PFSK-1 (cell line): ENCODE results near the gene TDG.

Experiments used
- FOXP2 ChIP-seq: optimal IDR thresholded peaks from 2 replicates; pipeline ENCODE3; 2011; ENCODE audit warnings: borderline replicate concordance, control low read depth, inconsistent platforms; ENCODE audit not compliant: insufficient read depth; ENCODE audit errors: extremely low read length, extremely low read depth
- POLR2AphosphoS5 ChIP-seq: IDR thresholded peaks from 2 replicates; pipeline ENCODE4 v1.6.1; 2012; ENCODE audit warnings: low read depth, mild to moderate bottlenecking, control low read depth, low read length, moderate library complexity
- SIN3A ChIP-seq: IDR thresholded peaks from 2 replicates; pipeline ENCODE4 v1.6.1; 2012; ENCODE audit warnings: mild to moderate bottlenecking, low read length, moderate library complexity, borderline replicate concordance; ENCODE audit not compliant: insufficient read depth
- TAF1 ChIP-seq: IDR thresholded peaks from 2 replicates; pipeline ENCODE4 v1.6.1; 2012; ENCODE audit warnings: low read length, control low read depth, borderline replicate concordance; ENCODE audit not compliant: insufficient read depth
- TF ChIP-seq, protein P1 (sequence below), 2 experiments: IDR thresholded peaks; 2 replicates each; pipeline versions ENCODE4 v1.6.1 to v1.8.0; 2011 to 2012; ENCODE audit warnings: low read depth in 2 of 2, low read length in 2 of 2, control low read depth in 1 of 2, inconsistent platforms in 1 of 2, mild to moderate bottlenecking in 1 of 2, moderate library complexity in 1 of 2; ENCODE audit not compliant: insufficient read depth in 1 of 2

Gene TDG

GRCh38 chr12:103933237-103933636 lies 32.4 kb upstream of the TDG start:
- TF ChIP-seq FOXP2 = no peak
- TF ChIP-seq TAF1 = no peak
- TF ChIP-seq SIN3A = no peak
- TF ChIP-seq POLR2AphosphoS5 = no peak
- TF ChIP-seq, protein P1, sequence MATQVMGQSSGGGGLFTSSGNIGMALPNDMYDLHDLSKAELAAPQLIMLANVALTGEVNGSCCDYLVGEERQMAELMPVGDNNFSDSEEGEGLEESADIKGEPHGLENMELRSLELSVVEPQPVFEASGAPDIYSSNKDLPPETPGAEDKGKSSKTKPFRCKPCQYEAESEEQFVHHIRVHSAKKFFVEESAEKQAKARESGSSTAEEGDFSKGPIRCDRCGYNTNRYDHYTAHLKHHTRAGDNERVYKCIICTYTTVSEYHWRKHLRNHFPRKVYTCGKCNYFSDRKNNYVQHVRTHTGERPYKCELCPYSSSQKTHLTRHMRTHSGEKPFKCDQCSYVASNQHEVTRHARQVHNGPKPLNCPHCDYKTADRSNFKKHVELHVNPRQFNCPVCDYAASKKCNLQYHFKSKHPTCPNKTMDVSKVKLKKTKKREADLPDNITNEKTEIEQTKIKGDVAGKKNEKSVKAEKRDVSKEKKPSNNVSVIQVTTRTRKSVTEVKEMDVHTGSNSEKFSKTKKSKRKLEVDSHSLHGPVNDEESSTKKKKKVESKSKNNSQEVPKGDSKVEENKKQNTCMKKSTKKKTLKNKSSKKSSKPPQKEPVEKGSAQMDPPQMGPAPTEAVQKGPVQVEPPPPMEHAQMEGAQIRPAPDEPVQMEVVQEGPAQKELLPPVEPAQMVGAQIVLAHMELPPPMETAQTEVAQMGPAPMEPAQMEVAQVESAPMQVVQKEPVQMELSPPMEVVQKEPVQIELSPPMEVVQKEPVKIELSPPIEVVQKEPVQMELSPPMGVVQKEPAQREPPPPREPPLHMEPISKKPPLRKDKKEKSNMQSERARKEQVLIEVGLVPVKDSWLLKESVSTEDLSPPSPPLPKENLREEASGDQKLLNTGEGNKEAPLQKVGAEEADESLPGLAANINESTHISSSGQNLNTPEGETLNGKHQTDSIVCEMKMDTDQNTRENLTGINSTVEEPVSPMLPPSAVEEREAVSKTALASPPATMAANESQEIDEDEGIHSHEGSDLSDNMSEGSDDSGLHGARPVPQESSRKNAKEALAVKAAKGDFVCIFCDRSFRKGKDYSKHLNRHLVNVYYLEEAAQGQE (IDR thresholded peaks at IDR 0.05; ENCODE audit: insufficient read depth in 1 of 2, low read depth in 2 of 2, low read length in 2 of 2) = no peak

- TF ChIP-seq TAF1 = no peak
- no peak for TF ChIP-seq POLR2AphosphoS5
- TF ChIP-seq FOXP2 = no peak
- no peak for TF ChIP-seq SIN3A
- TF ChIP-seq, protein P1 (IDR thresholded peaks at IDR 0.05; ENCODE audit: insufficient read depth in 1 of 2, low read depth in 2 of 2, low read length in 2 of 2) = no peak
Measured at GRCh38 chr12:103936679-103937078, 29.0 kb upstream of the TDG start.

DNA sequence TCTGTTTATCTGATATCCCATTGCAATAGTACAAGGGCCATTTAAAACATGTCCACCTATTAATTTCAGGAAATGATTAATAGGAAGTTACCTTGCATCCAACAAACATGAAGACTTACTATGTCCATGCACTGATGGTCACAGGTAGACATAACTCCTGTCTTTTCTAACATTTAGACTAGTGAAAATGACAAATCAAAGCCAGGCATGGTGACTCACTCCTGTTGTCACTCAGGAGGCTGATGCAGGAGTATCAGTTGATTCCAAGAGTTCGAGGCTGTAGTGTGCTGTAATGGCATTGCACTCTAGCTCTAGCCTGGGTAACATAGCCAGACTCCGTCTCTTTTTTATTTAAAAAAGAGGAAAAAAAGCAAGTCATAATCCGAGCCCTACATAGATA lies 20.7 kb upstream of the TDG start:
- no peak for TF ChIP-seq FOXP2
- no peak for TF ChIP-seq TAF1

GRCh38 chr12:103947871-103948555 lies 17.7 kb upstream of the TDG start:
- TF ChIP-seq, protein P1 (IDR thresholded peaks at IDR 0.05; ENCODE audit: insufficient read depth in 1 of 2, low read depth in 2 of 2, low read length in 2 of 2) = no peak
- no peak for TF ChIP-seq TAF1
- no peak for TF ChIP-seq SIN3A
- TF ChIP-seq POLR2AphosphoS5 = no peak
- no peak for TF ChIP-seq FOXP2

DNA sequence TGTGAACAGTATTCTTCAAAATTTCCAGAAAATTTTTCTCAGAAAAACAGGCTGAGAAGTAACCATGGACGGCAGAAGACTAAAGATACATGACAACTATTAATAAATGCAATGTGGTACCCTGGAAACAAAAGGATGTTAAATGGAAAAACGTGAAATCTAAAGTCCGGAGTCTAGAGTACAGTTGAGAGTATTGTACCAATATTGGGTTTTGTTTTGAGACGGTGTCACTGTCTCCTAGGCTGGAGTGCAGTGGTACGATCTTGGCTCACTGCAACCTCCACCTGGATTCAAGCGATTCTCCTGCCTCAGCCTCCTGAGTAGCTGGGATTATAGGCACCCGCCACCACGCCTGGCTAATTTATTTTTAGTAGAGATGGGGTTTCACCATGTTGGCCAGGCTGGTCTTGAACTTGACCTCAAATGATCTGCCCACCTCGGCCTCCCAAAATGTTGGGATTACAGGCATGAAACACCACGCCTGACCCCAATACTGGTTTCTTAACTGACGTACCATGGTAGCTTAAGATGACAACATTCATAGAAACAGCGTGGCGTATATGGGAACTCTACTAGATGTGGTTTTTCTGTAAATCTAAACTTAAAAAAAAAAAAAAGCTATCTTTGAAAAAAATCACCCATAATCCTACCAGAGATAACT lies 16.8 kb upstream of the TDG start:
- peak; percentile 44; the same call in 1 of the 2 replicates for TF ChIP-seq POLR2AphosphoS5
- no peak for TF ChIP-seq TAF1

- TF ChIP-seq TAF1 = no peak
- TF ChIP-seq SIN3A = no peak
- TF ChIP-seq FOXP2 = no peak
- TF ChIP-seq, protein P1 (IDR thresholded peaks at IDR 0.05; ENCODE audit: insufficient read depth in 1 of 2, low read depth in 2 of 2, low read length in 2 of 2) = no peak
Measured at GRCh38 chr12:103952497-103952896, 13.2 kb upstream of the TDG start.
